ENCODE data around the gene KHNYN. TPM values are rescaled to one million over a fixed set of nuclear protein-coding genes. Genes with fewer than 3 reads are reported as not detected.

The KHNYN gene
- total and polyA plus RNA-seq, 2 of the 8 experiments (the other 6 are each of a cell fraction or from before 2014, with no cell fraction given), result 7.6 to 22.3 TPM

- TF ChIP-seq, protein P1, sequence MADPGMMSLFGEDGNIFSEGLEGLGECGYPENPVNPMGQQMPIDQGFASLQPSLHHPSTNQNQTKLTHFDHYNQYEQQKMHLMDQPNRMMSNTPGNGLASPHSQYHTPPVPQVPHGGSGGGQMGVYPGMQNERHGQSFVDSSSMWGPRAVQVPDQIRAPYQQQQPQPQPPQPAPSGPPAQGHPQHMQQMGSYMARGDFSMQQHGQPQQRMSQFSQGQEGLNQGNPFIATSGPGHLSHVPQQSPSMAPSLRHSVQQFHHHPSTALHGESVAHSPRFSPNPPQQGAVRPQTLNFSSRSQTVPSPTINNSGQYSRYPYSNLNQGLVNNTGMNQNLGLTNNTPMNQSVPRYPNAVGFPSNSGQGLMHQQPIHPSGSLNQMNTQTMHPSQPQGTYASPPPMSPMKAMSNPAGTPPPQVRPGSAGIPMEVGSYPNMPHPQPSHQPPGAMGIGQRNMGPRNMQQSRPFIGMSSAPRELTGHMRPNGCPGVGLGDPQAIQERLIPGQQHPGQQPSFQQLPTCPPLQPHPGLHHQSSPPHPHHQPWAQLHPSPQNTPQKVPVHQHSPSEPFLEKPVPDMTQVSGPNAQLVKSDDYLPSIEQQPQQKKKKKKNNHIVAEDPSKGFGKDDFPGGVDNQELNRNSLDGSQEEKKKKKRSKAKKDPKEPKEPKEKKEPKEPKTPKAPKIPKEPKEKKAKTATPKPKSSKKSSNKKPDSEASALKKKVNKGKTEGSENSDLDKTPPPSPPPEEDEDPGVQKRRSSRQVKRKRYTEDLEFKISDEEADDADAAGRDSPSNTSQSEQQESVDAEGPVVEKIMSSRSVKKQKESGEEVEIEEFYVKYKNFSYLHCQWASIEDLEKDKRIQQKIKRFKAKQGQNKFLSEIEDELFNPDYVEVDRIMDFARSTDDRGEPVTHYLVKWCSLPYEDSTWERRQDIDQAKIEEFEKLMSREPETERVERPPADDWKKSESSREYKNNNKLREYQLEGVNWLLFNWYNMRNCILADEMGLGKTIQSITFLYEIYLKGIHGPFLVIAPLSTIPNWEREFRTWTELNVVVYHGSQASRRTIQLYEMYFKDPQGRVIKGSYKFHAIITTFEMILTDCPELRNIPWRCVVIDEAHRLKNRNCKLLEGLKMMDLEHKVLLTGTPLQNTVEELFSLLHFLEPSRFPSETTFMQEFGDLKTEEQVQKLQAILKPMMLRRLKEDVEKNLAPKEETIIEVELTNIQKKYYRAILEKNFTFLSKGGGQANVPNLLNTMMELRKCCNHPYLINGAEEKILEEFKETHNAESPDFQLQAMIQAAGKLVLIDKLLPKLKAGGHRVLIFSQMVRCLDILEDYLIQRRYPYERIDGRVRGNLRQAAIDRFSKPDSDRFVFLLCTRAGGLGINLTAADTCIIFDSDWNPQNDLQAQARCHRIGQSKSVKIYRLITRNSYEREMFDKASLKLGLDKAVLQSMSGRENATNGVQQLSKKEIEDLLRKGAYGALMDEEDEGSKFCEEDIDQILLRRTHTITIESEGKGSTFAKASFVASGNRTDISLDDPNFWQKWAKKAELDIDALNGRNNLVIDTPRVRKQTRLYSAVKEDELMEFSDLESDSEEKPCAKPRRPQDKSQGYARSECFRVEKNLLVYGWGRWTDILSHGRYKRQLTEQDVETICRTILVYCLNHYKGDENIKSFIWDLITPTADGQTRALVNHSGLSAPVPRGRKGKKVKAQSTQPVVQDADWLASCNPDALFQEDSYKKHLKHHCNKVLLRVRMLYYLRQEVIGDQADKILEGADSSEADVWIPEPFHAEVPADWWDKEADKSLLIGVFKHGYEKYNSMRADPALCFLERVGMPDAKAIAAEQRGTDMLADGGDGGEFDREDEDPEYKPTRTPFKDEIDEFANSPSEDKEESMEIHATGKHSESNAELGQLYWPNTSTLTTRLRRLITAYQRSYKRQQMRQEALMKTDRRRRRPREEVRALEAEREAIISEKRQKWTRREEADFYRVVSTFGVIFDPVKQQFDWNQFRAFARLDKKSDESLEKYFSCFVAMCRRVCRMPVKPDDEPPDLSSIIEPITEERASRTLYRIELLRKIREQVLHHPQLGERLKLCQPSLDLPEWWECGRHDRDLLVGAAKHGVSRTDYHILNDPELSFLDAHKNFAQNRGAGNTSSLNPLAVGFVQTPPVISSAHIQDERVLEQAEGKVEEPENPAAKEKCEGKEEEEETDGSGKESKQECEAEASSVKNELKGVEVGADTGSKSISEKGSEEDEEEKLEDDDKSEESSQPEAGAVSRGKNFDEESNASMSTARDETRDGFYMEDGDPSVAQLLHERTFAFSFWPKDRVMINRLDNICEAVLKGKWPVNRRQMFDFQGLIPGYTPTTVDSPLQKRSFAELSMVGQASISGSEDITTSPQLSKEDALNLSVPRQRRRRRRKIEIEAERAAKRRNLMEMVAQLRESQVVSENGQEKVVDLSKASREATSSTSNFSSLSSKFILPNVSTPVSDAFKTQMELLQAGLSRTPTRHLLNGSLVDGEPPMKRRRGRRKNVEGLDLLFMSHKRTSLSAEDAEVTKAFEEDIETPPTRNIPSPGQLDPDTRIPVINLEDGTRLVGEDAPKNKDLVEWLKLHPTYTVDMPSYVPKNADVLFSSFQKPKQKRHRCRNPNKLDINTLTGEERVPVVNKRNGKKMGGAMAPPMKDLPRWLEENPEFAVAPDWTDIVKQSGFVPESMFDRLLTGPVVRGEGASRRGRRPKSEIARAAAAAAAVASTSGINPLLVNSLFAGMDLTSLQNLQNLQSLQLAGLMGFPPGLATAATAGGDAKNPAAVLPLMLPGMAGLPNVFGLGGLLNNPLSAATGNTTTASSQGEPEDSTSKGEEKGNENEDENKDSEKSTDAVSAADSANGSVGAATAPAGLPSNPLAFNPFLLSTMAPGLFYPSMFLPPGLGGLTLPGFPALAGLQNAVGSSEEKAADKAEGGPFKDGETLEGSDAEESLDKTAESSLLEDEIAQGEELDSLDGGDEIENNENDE (IDR thresholded peaks at IDR 0.05; ENCODE audit: insufficient replicate concordance, low read length), result no peak
- TF ChIP-seq RFX5 (IDR thresholded peaks at IDR 0.05; ENCODE audit: borderline replicate concordance, low read depth, low read length) (no peak), KDM5A (IDR thresholded peaks at IDR 0.05; ENCODE audit: low read length) (no peak), BCL11A (IDR thresholded peaks at IDR 0.05; ENCODE audit: low read depth in 2 of 2, low read length in 2 of 2) (no peak), CHD1 (IDR thresholded peaks at IDR 0.05; ENCODE audit: low read depth, low read length) (no peak), TAF7 (optimal IDR thresholded peaks at IDR 0.05; ENCODE audit: borderline replicate concordance, low read depth, low read length) (no peak), CTBP2 (IDR thresholded peaks at IDR 0.05; ENCODE audit: borderline replicate concordance, insufficient read depth, insufficient read length, low read length) (no peak), TBP (IDR thresholded peaks at IDR 0.05; ENCODE audit: low read depth, low read length) (no peak)
- TF ChIP-seq, protein P2, sequence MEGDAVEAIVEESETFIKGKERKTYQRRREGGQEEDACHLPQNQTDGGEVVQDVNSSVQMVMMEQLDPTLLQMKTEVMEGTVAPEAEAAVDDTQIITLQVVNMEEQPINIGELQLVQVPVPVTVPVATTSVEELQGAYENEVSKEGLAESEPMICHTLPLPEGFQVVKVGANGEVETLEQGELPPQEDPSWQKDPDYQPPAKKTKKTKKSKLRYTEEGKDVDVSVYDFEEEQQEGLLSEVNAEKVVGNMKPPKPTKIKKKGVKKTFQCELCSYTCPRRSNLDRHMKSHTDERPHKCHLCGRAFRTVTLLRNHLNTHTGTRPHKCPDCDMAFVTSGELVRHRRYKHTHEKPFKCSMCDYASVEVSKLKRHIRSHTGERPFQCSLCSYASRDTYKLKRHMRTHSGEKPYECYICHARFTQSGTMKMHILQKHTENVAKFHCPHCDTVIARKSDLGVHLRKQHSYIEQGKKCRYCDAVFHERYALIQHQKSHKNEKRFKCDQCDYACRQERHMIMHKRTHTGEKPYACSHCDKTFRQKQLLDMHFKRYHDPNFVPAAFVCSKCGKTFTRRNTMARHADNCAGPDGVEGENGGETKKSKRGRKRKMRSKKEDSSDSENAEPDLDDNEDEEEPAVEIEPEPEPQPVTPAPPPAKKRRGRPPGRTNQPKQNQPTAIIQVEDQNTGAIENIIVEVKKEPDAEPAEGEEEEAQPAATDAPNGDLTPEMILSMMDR (IDR thresholded peaks at IDR 0.05; ENCODE audit: control extremely low read depth in 1 of 3, insufficient read depth in 1 of 3, low read depth in 1 of 3, low read length in 3 of 3), result no peak
These were observed 42.8 kb upstream of the KHNYN start (continued) for GRCh38 chr14:24387009-24387345.
